ENCODE measurements around the gene MMP13. TPM values are rescaled to one million over a fixed set of nuclear protein-coding genes. Genes with fewer than 3 reads are reported as not detected.

MMP13 gene
- total RNA-seq, 1 experiment from 2014 or later, result 2.4 TPM

GRCh38 chr11:102929972-102930371 lies 25.6 kb downstream of the MMP13 start:
- H3K9me2 ChIP-seq (replicated peaks; ENCODE audit: low read length), result no peaks in the 10 kb centered on the region
- POLR2A ChIA-PET (ENCODE audit: unreplicated experiment), result no interaction called here
- H3F3A ChIP-seq (ENCODE audit: low read length, unreplicated experiment), result no peaks in the 10 kb centered on the region
- no peak overlapping the region for H3K4me2 ChIP-seq (ENCODE audit: low read length)
- no TSS peak for BruUV-seq (replicated peaks)
- no peak overlapping the region for H3K27ac ChIP-seq (ENCODE audit: low read length)
- H3K9ac ChIP-seq (ENCODE audit: low read length), result no peak overlapping the region
- CTCF ChIA-PET, result no interaction called here
- TF ChIP-seq EZH2 (IDR thresholded peaks at IDR 0.05; ENCODE audit: low read length, unreplicated experiment) (no peak), EZH2phosphoT487 (IDR thresholded peaks at IDR 0.05; ENCODE audit: borderline replicate concordance, low read length) (no peak)
- TF ChIP-seq, protein P1, sequence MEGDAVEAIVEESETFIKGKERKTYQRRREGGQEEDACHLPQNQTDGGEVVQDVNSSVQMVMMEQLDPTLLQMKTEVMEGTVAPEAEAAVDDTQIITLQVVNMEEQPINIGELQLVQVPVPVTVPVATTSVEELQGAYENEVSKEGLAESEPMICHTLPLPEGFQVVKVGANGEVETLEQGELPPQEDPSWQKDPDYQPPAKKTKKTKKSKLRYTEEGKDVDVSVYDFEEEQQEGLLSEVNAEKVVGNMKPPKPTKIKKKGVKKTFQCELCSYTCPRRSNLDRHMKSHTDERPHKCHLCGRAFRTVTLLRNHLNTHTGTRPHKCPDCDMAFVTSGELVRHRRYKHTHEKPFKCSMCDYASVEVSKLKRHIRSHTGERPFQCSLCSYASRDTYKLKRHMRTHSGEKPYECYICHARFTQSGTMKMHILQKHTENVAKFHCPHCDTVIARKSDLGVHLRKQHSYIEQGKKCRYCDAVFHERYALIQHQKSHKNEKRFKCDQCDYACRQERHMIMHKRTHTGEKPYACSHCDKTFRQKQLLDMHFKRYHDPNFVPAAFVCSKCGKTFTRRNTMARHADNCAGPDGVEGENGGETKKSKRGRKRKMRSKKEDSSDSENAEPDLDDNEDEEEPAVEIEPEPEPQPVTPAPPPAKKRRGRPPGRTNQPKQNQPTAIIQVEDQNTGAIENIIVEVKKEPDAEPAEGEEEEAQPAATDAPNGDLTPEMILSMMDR (conservative IDR thresholded peaks at IDR 0.05; ENCODE audit: low read depth, low read length), result no peak
- no peak overlapping the region for H2AFZ ChIP-seq (ENCODE audit: low read length)
- H3K79me2 ChIP-seq (ENCODE audit: low read length), result no peaks in the 10 kb centered on the region
- no peak overlapping the region for H3K4me3 ChIP-seq (ENCODE audit: low read length)
- DNase-seq (no peak), ATAC-seq (no peak)
- H4K20me1 ChIP-seq (ENCODE audit: low read length), result no peaks in the 10 kb centered on the region
- peaks cover 3% of the 10 kb centered on the region; the same call in 1 of the 2 replicates for H3K4me1 ChIP-seq (ENCODE audit: insufficient read depth, low read length)
- intact Hi-C loops (cut with micrococcal nuclease), result no loop called here
- no peaks in the 10 kb centered on the region for H3K9me3 ChIP-seq (ENCODE audit: low read length)
- 0 out of 2 replicates have a peak, but pooled peaks cover 3% of the 10 kb centered on the region for H3K27me3 ChIP-seq (ENCODE audit: low read length)
- no peaks in the 10 kb centered on the region for H3K36me3 ChIP-seq (ENCODE audit: low read depth, low read length)

DNA sequence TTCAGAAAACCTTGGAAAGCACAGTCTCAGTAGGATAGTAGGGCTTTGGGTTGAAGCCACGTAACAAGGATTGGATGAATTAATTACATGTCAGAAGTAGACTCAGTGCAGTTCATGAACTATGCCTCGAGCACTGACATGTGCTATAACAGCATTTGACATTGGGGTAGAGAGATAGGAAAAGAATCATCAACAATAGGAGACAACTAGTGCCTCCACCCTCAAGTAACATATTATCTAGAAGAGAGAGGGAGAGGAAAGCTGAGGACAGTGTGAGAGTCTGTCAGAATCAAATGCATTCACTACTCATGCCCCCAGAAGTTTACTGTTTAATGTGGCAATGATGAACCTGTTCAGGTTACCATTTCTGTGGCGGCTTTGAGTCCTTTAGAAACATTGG lies 26.4 kb downstream of the MMP13 start:
- no peak for ATAC-seq

GRCh38 chr11:102928247-102928646 lies 27.3 kb downstream of the MMP13 start:
- DNase-seq (no peak), ATAC-seq (no peak)
- no peaks in the 10 kb centered on the region for H4K20me1 ChIP-seq (ENCODE audit: low read length)
- BruUV-seq (replicated peaks), result no TSS peak
- no peaks in the 10 kb centered on the region for H3K36me3 ChIP-seq (ENCODE audit: low read depth, low read length)
- TF ChIP-seq, protein P1 (conservative IDR thresholded peaks at IDR 0.05; ENCODE audit: low read depth, low read length), result no peak
- TF ChIP-seq EZH2 (IDR thresholded peaks at IDR 0.05; ENCODE audit: low read length, unreplicated experiment) (no peak), EZH2phosphoT487 (IDR thresholded peaks at IDR 0.05; ENCODE audit: borderline replicate concordance, low read length) (no peak)
- CTCF ChIA-PET, result no interaction called here
- 0 out of 2 replicates have a peak, but pooled peaks cover 3% of the 10 kb centered on the region for H3K27me3 ChIP-seq (ENCODE audit: low read length)
- no peak overlapping the region for H3K4me3 ChIP-seq (ENCODE audit: low read length)
- no peak overlapping the region for H3K4me2 ChIP-seq (ENCODE audit: low read length)
- intact Hi-C loops (cut with micrococcal nuclease), result no loop called here
- no peak overlapping the region for H3K27ac ChIP-seq (ENCODE audit: low read length)
- no peaks in the 10 kb centered on the region for H3K9me3 ChIP-seq (ENCODE audit: low read length)
- H3F3A ChIP-seq (ENCODE audit: low read length, unreplicated experiment), result no peaks in the 10 kb centered on the region
- H2AFZ ChIP-seq (ENCODE audit: low read length), result no peak overlapping the region
- no peaks in the 10 kb centered on the region for H3K9me2 ChIP-seq (replicated peaks; ENCODE audit: low read length)
- POLR2A ChIA-PET (ENCODE audit: unreplicated experiment), result no interaction called here
- no peak overlapping the region for H3K9ac ChIP-seq (ENCODE audit: low read length)
- H3K79me2 ChIP-seq (ENCODE audit: low read length), result no peaks in the 10 kb centered on the region
- peaks cover 13% of the 10 kb centered on the region for H3K4me1 ChIP-seq (ENCODE audit: insufficient read depth, low read length)

More for the DNA sequence above, 26.4 kb downstream of the MMP13 start:
- intact Hi-C loops (cut with micrococcal nuclease), result no loop called here
- Histone ChIP-seq H3K27ac (ENCODE audit: low read length) (no peak overlapping the region), H3K36me3 (ENCODE audit: low read depth, low read length) (no peaks in the 10 kb centered on the region), H3F3A (ENCODE audit: low read length, unreplicated experiment) (no peaks in the 10 kb centered on the region), H3K9ac (ENCODE audit: low read length) (no peak overlapping the region), H3K4me3 (ENCODE audit: low read length) (no peak overlapping the region), H3K4me2 (ENCODE audit: low read length) (no peak overlapping the region), H3K27me3 (ENCODE audit: low read length) (0 out of 2 replicates have a peak, but pooled peaks cover 3% of the 10 kb centered on the region), H3K9me2 (replicated peaks; ENCODE audit: low read length) (no peaks in the 10 kb centered on the region), H3K9me3 (ENCODE audit: low read length) (no peaks in the 10 kb centered on the region), H3K79me2 (ENCODE audit: low read length) (no peaks in the 10 kb centered on the region), H3K4me1 (ENCODE audit: insufficient read depth, low read length) (peaks cover 10% of the 10 kb centered on the region), H2AFZ (ENCODE audit: low read length) (no peak overlapping the region), H4K20me1 (ENCODE audit: low read length) (no peaks in the 10 kb centered on the region)
- no TSS peak for BruUV-seq (replicated peaks)
- ChIA-PET CTCF (no interaction called here), POLR2A (ENCODE audit: unreplicated experiment) (no interaction called here)
- TF ChIP-seq EZH2 (IDR thresholded peaks at IDR 0.05; ENCODE audit: low read length, unreplicated experiment) (no peak), EZH2phosphoT487 (IDR thresholded peaks at IDR 0.05; ENCODE audit: borderline replicate concordance, low read length) (no peak)
- TF ChIP-seq, protein P1 (conservative IDR thresholded peaks at IDR 0.05; ENCODE audit: low read depth, low read length), result no peak
- DNase-seq, result no peak

Data from PC-3 (cell line).